ENCODE results near the gene AK3.

DNA sequence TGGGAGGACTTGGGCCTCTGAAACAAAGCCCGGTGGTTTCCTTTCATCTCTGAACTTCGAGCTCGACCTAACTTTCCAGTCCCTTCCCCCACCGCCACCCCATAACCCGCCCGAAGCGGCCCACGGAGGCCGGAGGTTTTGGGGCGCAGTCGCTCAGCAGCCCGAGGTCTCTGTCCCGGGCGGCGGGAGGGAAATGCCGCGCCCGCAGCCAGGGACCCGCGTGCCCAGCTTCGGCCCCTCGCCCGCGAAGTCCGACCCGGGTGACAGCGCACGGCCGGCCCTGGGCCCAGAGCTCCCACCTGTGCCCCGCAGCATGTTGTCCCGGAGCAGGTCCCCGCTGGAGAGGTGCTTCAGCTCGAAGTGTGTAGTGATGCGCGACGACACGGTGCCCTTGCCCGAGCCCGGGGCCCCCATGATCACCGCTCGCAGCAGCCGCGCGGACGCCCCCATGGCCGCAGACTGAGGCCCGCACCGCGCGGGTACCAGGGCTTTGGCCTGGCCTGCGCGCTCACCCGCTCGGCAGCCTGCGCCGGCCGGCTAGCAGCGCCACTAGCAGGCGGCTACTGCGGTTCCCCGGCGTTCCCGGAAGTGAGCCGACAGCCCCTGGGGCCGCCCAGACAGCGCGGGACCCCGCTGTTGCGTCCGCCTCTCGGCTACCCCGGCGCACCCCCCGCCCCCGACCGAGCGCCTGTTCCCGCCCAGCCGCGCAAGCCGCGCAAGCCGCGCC is at the start of gene AK3:
- TF ChIP-seq CTCF (IDR thresholded peaks at IDR 0.05) (no peak), POLR2A (IDR thresholded peaks at IDR 0.05) (peak; percentile 26)
